Vagina (tissue), 2 donors: ENCODE measurements around the gene ASB16. TPM values are rescaled to one million over a fixed set of nuclear protein-coding genes. Genes with fewer than 3 reads are reported as not detected.

Source experiments
- DNase-seq, 2 donors: peaks; one replicate each; pipeline ENCODE4 v3.0.0-alpha.2; 2017; ENCODE audit errors: extremely low spot score in 2 of 2
- H3K27ac ChIP-seq: fragments of 200-600 bp; sonication (generic); one replicate; pipeline ENCODE4 v1.5.1; 2019
- H3K27me3 ChIP-seq: fragments of 200-600 bp; sonication (generic); one replicate; pipeline ENCODE4 v1.5.1; 2019
- H3K36me3 ChIP-seq, 2 donors: fragments of 200-600 bp; sonication (generic); one replicate each; pipeline ENCODE4 v1.5.1; 2017 to 2019
- H3K4me1 ChIP-seq: fragments of 200-600 bp; sonication (generic); one replicate; pipeline ENCODE4 v1.5.1; 2019
- H3K4me3 ChIP-seq, 2 donors: fragments of 200-600 bp; sonication (generic); 1 replicate in 1 of 2; 2 replicates in 1 of 2; pipeline ENCODE4 v1.5.1; 2016 to 2019
- H3K9me3 ChIP-seq: fragments of 200-600 bp; sonication (generic); one replicate; pipeline ENCODE4 v1.5.1; 2019
- POLR2A ChIP-seq, 2 donors: fragments of 450-650 bp; IDR thresholded peaks; one replicate each; pipeline ENCODE4 v1.6.1; 2017; ENCODE audit warnings: antibody characterized with exemption in 2 of 2, mild to moderate bottlenecking in 2 of 2, moderate library complexity in 2 of 2
- POLR2AphosphoS5 ChIP-seq, 2 donors: sonication (generic); formaldehyde crosslinking; IDR thresholded peaks; one replicate each; pipeline ENCODE4 v1.9.0; 2017; ENCODE audit warnings: antibody characterized with exemption in 2 of 2, mild to moderate bottlenecking in 2 of 2, low read depth in 1 of 2; ENCODE audit not compliant: insufficient read depth in 1 of 2
- intact Hi-C: fragments of 100-400 bp; cut with DNase I; formaldehyde crosslinking; loops from one replicate; pipeline ENCODE4 v1.15.1; 2023
- total RNA-seq: library from RNA; depleted of rRNA; stranded (reverse); fragments of >200 nt; gene quantifications from one replicate; pipeline ENCODE4 v1.2.3, GENCODE V29; 2016
- TF ChIP-seq, protein P1 (sequence below), 3 experiments: fragments of 450-650 bp in 2 of 3; fragments of 200-600 bp in 1 of 3; sonication (generic) in 1 of 3; IDR thresholded peaks; one replicate each; pipeline ENCODE4 v1.5.1; 2017 to 2019; ENCODE audit warnings: antibody characterized with exemption in 3 of 3, mild to moderate bottlenecking in 2 of 3, moderate library complexity in 2 of 3

Gene ASB16
- total RNA-seq, 1 donor from 2014 or later = not detected

- Histone ChIP-seq H3K27me3 (no peaks in the 10 kb centered on the region), H3K9me3 (no peaks in the 10 kb centered on the region), H3K4me1 (peaks cover 25% of the 10 kb centered on the region), H3K36me3 (peaks cover 0 to 14% of the 10 kb centered on the region in 2 donors), H3K27ac (no peak overlapping the region), H3K4me3 (no peak overlapping the region)
- DNase-seq = no peak
- TF ChIP-seq POLR2A (IDR thresholded peaks at IDR 0.05) = no peak
- TF ChIP-seq POLR2AphosphoS5 (IDR thresholded peaks at IDR 0.05; ENCODE audit: insufficient read depth in 1 of 2, low read depth in 1 of 2) = no peak
- TF ChIP-seq, protein P1, sequence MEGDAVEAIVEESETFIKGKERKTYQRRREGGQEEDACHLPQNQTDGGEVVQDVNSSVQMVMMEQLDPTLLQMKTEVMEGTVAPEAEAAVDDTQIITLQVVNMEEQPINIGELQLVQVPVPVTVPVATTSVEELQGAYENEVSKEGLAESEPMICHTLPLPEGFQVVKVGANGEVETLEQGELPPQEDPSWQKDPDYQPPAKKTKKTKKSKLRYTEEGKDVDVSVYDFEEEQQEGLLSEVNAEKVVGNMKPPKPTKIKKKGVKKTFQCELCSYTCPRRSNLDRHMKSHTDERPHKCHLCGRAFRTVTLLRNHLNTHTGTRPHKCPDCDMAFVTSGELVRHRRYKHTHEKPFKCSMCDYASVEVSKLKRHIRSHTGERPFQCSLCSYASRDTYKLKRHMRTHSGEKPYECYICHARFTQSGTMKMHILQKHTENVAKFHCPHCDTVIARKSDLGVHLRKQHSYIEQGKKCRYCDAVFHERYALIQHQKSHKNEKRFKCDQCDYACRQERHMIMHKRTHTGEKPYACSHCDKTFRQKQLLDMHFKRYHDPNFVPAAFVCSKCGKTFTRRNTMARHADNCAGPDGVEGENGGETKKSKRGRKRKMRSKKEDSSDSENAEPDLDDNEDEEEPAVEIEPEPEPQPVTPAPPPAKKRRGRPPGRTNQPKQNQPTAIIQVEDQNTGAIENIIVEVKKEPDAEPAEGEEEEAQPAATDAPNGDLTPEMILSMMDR (IDR thresholded peaks at IDR 0.05) = no peak
- intact Hi-C loops = no loop called here
These were observed 32.3 kb downstream of the ASB16 start for GRCh38 chr17:44202756-44203155.

- intact Hi-C loops = no loop called here
- no peaks in the 10 kb centered on the region for H3K9me3 ChIP-seq
- no peak overlapping the region for H3K27ac ChIP-seq
- no peak for DNase-seq
- H3K4me3 ChIP-seq = no peak overlapping the region
- H3K4me1 ChIP-seq = peaks cover 15% of the 10 kb centered on the region
- no peak for TF ChIP-seq POLR2A (IDR thresholded peaks at IDR 0.05)
- TF ChIP-seq, protein P1 (IDR thresholded peaks at IDR 0.05) = peak in 1 of 3 experiments; percentile 40
- H3K36me3 ChIP-seq = peaks cover 0 to 20% of the 10 kb centered on the region in 2 donors
- no peaks in the 10 kb centered on the region for H3K27me3 ChIP-seq
These were observed 33.4 kb downstream of the ASB16 start for GRCh38 chr17:44203731-44204440.

- H3K27me3 ChIP-seq = no peaks in the 10 kb centered on the region
- no peak overlapping the region for H3K27ac ChIP-seq
- no peaks in the 10 kb centered on the region for H3K9me3 ChIP-seq
- DNase-seq = no peak
- intact Hi-C loops = no loop called here
- peaks cover 15% of the 10 kb centered on the region for H3K4me1 ChIP-seq
- TF ChIP-seq POLR2AphosphoS5 (IDR thresholded peaks at IDR 0.05; ENCODE audit: insufficient read depth in 1 of 2, low read depth in 1 of 2) = no peak
- no peak for TF ChIP-seq POLR2A (IDR thresholded peaks at IDR 0.05)
- TF ChIP-seq, protein P1 (IDR thresholded peaks at IDR 0.05) = no peak
- no peak overlapping the region for H3K4me3 ChIP-seq
- H3K36me3 ChIP-seq = peaks cover 0 to 26% of the 10 kb centered on the region in 2 donors
These were observed 34.0 kb downstream of the ASB16 start for GRCh38 chr17:44204441-44204882.

DNA sequence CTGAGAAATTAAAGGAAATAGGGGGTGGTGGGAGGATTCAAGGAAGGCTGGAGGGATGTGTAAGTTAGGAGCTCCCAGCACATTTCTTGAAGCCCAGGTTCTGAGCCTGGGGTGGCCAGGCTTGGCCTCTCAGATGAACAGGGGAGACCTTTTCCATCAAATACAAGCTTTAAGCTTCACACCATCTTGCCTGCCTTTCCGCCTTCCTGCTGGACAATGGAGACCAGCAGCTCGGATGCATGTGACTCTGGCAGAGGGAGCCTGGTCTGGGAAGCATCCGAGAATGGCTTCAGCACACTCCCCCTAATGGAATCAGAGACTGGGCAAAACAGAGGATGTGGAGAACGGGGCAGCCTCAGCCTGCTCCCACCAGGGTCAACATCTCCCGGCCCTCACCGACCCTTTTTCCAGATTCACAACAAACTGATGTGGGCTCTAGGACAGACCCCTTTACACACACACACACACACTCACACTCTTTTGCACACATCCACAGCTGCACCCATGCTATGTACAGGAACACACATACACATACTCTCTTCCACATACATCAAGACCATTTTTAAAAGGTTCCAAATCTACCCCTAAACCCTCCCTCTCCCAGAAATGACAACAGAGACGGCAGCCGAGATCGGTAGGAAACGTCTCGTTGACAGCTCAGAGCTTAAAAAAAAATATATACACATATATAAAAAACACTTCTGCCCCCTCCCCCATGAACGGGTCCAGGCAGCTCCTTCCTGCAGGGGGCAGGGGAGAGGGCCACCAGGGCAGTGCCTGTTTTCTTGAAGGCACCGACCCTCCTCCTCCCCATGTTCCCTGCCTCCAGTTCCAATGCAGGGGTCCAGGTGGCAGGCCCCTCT is 35.7 kb downstream of the ASB16 start:
- Histone ChIP-seq H3K9me3 (no peaks in the 10 kb centered on the region), H3K36me3 (peaks cover 0 to 38% of the 10 kb centered on the region in 2 donors), H3K4me3 (no peak overlapping the region), H3K4me1 (peaks cover 27% of the 10 kb centered on the region), H3K27ac (no peak overlapping the region), H3K27me3 (no peaks in the 10 kb centered on the region)
- intact Hi-C loops = no loop called here
- no peak for DNase-seq
- TF ChIP-seq, protein P1 (IDR thresholded peaks at IDR 0.05) = no peak

- intact Hi-C loops = no loop called here
- Histone ChIP-seq H3K4me1 (peaks cover 29% of the 10 kb centered on the region), H3K9me3 (no peaks in the 10 kb centered on the region), H3K27me3 (no peaks in the 10 kb centered on the region), H3K36me3 (peaks cover 0 to 44% of the 10 kb centered on the region in 2 donors), H3K27ac (no peak overlapping the region), H3K4me3 (no peak overlapping the region)
- TF ChIP-seq, protein P1 (IDR thresholded peaks at IDR 0.05) = no peak
- no peak for TF ChIP-seq POLR2A (IDR thresholded peaks at IDR 0.05)
- TF ChIP-seq POLR2AphosphoS5 (IDR thresholded peaks at IDR 0.05; ENCODE audit: insufficient read depth in 1 of 2, low read depth in 1 of 2) = no peak
- DNase-seq = no peak
These were observed 36.3 kb downstream of the ASB16 start for GRCh38 chr17:44206825-44207155.
